ENCODE measurements around the gene LCOR.

Gene LCOR

GRCh38 chr10:97017474-97017903 lies 185.4 kb downstream of the LCOR start:
- Histone ChIP-seq H3K27ac (ENCODE audit: low read length) (no peak overlapping the region), H3K36me3 (ENCODE audit: control insufficient read depth in 1 of 2, insufficient read depth in 2 of 2, low read length in 2 of 2) (no peaks in the 10 kb centered on the region), H3K4me1 (ENCODE audit: control insufficient read depth in 1 of 2, insufficient read depth in 2 of 2, low read length in 2 of 2) (peaks cover 4 to 21% of the 10 kb centered on the region in 2 donors)

GRCh38 chr10:97018251-97019212 lies 186.4 kb downstream of the LCOR start:
- H3K27ac ChIP-seq (ENCODE audit: low read length): no peak overlapping the region
- no peaks in the 10 kb centered on the region for H3K36me3 ChIP-seq (ENCODE audit: control insufficient read depth in 1 of 2, insufficient read depth in 2 of 2, low read length in 2 of 2)
- H3K27me3 ChIP-seq (ENCODE audit: low read depth, low read length): no peaks in the 10 kb centered on the region
- no peaks in the 10 kb centered on the region for H3K9me3 ChIP-seq (ENCODE audit: control insufficient read depth in 1 of 2, low read length in 2 of 2)
- H3K4me1 ChIP-seq (ENCODE audit: control insufficient read depth in 1 of 2, insufficient read depth in 2 of 2, low read length in 2 of 2): peaks cover 4 to 21% of the 10 kb centered on the region in 2 donors
- H3K4me3 ChIP-seq (ENCODE audit: low read depth in 1 of 2, low read length in 2 of 2): no peak overlapping the region

More at GRCh38 chr10:97017474-97017903, 185.4 kb downstream of the LCOR start:
- H3K9me3 ChIP-seq (ENCODE audit: control insufficient read depth in 1 of 2, low read length in 2 of 2): no peaks in the 10 kb centered on the region
- H3K4me3 ChIP-seq (ENCODE audit: low read depth in 1 of 2, low read length in 2 of 2): no peak overlapping the region
- no peaks in the 10 kb centered on the region for H3K27me3 ChIP-seq (ENCODE audit: low read depth, low read length)

- Histone ChIP-seq H3K36me3 (ENCODE audit: control insufficient read depth in 1 of 2, insufficient read depth in 2 of 2, low read length in 2 of 2) (no peaks in the 10 kb centered on the region), H3K27me3 (ENCODE audit: low read depth, low read length) (no peaks in the 10 kb centered on the region), H3K4me3 (ENCODE audit: low read depth in 1 of 2, low read length in 2 of 2) (no peak overlapping the region), H3K4me1 (ENCODE audit: control insufficient read depth in 1 of 2, insufficient read depth in 2 of 2, low read length in 2 of 2) (peaks cover 4 to 27% of the 10 kb centered on the region in 2 donors), H3K27ac (ENCODE audit: low read length) (no peak overlapping the region), H3K9me3 (ENCODE audit: control insufficient read depth in 1 of 2, low read length in 2 of 2) (no peaks in the 10 kb centered on the region)
These were observed 187.2 kb downstream of the LCOR start for GRCh38 chr10:97019213-97019844.

- Histone ChIP-seq H3K9me3 (ENCODE audit: control insufficient read depth in 1 of 2, low read length in 2 of 2) (no peaks in the 10 kb centered on the region), H3K4me1 (ENCODE audit: control insufficient read depth in 1 of 2, insufficient read depth in 2 of 2, low read length in 2 of 2) (peaks cover 4 to 27% of the 10 kb centered on the region in 2 donors), H3K36me3 (ENCODE audit: control insufficient read depth in 1 of 2, insufficient read depth in 2 of 2, low read length in 2 of 2) (no peaks in the 10 kb centered on the region), H3K27ac (ENCODE audit: low read length) (no peak overlapping the region), H3K27me3 (ENCODE audit: low read depth, low read length) (no peaks in the 10 kb centered on the region), H3K4me3 (ENCODE audit: low read depth in 1 of 2, low read length in 2 of 2) (no peak overlapping the region)
These were observed 188.6 kb downstream of the LCOR start for GRCh38 chr10:97020452-97021400.

GRCh38 chr10:97022616-97023015 lies 190.5 kb downstream of the LCOR start:
- peaks cover 4 to 27% of the 10 kb centered on the region in 2 donors for H3K4me1 ChIP-seq (ENCODE audit: control insufficient read depth in 1 of 2, insufficient read depth in 2 of 2, low read length in 2 of 2)
- H3K36me3 ChIP-seq (ENCODE audit: control insufficient read depth in 1 of 2, insufficient read depth in 2 of 2, low read length in 2 of 2): no peaks in the 10 kb centered on the region
- H3K9me3 ChIP-seq (ENCODE audit: control insufficient read depth in 1 of 2, low read length in 2 of 2): no peaks in the 10 kb centered on the region
- no peak overlapping the region for H3K27ac ChIP-seq (ENCODE audit: low read length)
- H3K27me3 ChIP-seq (ENCODE audit: low read depth, low read length): no peaks in the 10 kb centered on the region
- no peak overlapping the region for H3K4me3 ChIP-seq (ENCODE audit: low read depth in 1 of 2, low read length in 2 of 2)

GRCh38 chr10:97023401-97024167 lies 191.5 kb downstream of the LCOR start:
- H3K27ac ChIP-seq (ENCODE audit: low read length): no peak overlapping the region
- H3K4me3 ChIP-seq (ENCODE audit: low read depth in 1 of 2, low read length in 2 of 2): no peak overlapping the region

GRCh38 chr10:97024168-97025073 lies 192.3 kb downstream of the LCOR start:
- Histone ChIP-seq H3K4me1 (ENCODE audit: control insufficient read depth in 1 of 2, insufficient read depth in 2 of 2, low read length in 2 of 2) (peaks cover 4 to 27% of the 10 kb centered on the region in 2 donors), H3K27ac (ENCODE audit: low read length) (no peak overlapping the region), H3K4me3 (ENCODE audit: low read depth in 1 of 2, low read length in 2 of 2) (no peak overlapping the region), H3K36me3 (ENCODE audit: control insufficient read depth in 1 of 2, insufficient read depth in 2 of 2, low read length in 2 of 2) (no peaks in the 10 kb centered on the region), H3K9me3 (ENCODE audit: control insufficient read depth in 1 of 2, low read length in 2 of 2) (no peaks in the 10 kb centered on the region), H3K27me3 (ENCODE audit: low read depth, low read length) (no peaks in the 10 kb centered on the region)

More at GRCh38 chr10:97023401-97024167, 191.5 kb downstream of the LCOR start:
- Histone ChIP-seq H3K9me3 (ENCODE audit: control insufficient read depth in 1 of 2, low read length in 2 of 2) (no peaks in the 10 kb centered on the region), H3K4me1 (ENCODE audit: control insufficient read depth in 1 of 2, insufficient read depth in 2 of 2, low read length in 2 of 2) (peaks cover 4 to 27% of the 10 kb centered on the region in 2 donors), H3K36me3 (ENCODE audit: control insufficient read depth in 1 of 2, insufficient read depth in 2 of 2, low read length in 2 of 2) (no peaks in the 10 kb centered on the region), H3K27me3 (ENCODE audit: low read depth, low read length) (no peaks in the 10 kb centered on the region)

- Histone ChIP-seq H3K27ac (ENCODE audit: low read length) (no peak overlapping the region), H3K36me3 (ENCODE audit: control insufficient read depth in 1 of 2, insufficient read depth in 2 of 2, low read length in 2 of 2) (no peaks in the 10 kb centered on the region), H3K9me3 (ENCODE audit: control insufficient read depth in 1 of 2, low read length in 2 of 2) (no peaks in the 10 kb centered on the region)
These were observed 193.6 kb downstream of the LCOR start for GRCh38 chr10:97025613-97026242.

GRCh38 chr10:97028126-97028831 lies 196.2 kb downstream of the LCOR start:
- H3K9me3 ChIP-seq (ENCODE audit: control insufficient read depth in 1 of 2, low read length in 2 of 2): no peaks in the 10 kb centered on the region
- no peak overlapping the region for H3K4me3 ChIP-seq (ENCODE audit: low read depth in 1 of 2, low read length in 2 of 2)
- H3K4me1 ChIP-seq (ENCODE audit: control insufficient read depth in 1 of 2, insufficient read depth in 2 of 2, low read length in 2 of 2): peaks cover 0 to 6% of the 10 kb centered on the region in 2 donors
- no peak overlapping the region for H3K27ac ChIP-seq (ENCODE audit: low read length)
- no peaks in the 10 kb centered on the region for H3K27me3 ChIP-seq (ENCODE audit: low read depth, low read length)
- H3K36me3 ChIP-seq (ENCODE audit: control insufficient read depth in 1 of 2, insufficient read depth in 2 of 2, low read length in 2 of 2): no peaks in the 10 kb centered on the region

More at GRCh38 chr10:97025613-97026242, 193.6 kb downstream of the LCOR start:
- Histone ChIP-seq H3K4me3 (ENCODE audit: low read depth in 1 of 2, low read length in 2 of 2) (no peak overlapping the region), H3K4me1 (ENCODE audit: control insufficient read depth in 1 of 2, insufficient read depth in 2 of 2, low read length in 2 of 2) (peaks cover 4 to 17% of the 10 kb centered on the region in 2 donors), H3K27me3 (ENCODE audit: low read depth, low read length) (no peaks in the 10 kb centered on the region)

Measured in muscle layer of duodenum (tissue), 2 donors.